ENCODE data around the gene VAMP2.
"Not testable (repeated sequence)": the region's sequence is repeated elsewhere in the genome, so short reads cannot be mapped to it uniquely, and the experiment has no call there.

Gene VAMP2

DNA sequence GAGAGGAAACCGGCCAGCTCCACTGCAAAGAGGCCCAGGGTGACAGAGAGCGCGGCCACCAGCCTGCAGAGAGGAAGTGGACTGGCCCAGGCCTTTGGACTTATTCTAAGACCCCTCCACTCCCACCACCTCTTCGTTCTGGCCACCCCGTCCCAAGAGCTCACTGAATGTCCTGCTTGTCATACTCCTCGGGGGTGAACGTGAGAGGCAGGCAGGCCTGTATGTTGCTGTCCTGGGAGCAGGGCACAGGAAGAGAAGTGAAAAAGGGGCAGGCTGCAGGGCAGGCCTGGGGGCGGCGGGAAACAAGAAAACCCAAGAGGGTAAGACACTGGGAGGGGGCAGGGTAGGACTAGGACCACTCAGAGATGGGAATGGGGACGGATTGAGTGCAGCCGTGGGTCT lies 13.0 kb upstream of the VAMP2 start:
- no peak for DNase-seq

DNA sequence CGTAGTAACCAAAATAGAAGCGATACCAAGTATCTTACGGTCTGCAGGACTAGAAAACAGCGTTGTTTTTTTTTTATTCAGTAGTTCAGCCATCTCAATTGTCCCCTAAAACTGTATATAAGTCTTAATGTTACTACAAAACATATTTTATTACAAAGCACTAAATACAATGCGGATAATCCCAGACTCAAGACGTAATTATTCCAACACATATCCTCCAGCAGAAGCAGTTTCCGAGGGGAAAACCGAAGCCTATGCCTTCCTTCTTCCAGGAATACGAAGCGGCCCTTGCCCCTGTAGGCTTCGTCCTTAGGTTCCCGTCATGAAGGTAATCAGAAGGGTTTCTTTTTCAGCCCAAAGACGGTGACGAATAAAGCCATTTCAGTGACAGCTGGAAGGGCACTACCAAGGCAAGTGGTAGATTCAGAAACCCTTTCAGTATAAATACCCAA lies 11.1 kb upstream of the VAMP2 start:
- DNase-seq = no peak

DNA sequence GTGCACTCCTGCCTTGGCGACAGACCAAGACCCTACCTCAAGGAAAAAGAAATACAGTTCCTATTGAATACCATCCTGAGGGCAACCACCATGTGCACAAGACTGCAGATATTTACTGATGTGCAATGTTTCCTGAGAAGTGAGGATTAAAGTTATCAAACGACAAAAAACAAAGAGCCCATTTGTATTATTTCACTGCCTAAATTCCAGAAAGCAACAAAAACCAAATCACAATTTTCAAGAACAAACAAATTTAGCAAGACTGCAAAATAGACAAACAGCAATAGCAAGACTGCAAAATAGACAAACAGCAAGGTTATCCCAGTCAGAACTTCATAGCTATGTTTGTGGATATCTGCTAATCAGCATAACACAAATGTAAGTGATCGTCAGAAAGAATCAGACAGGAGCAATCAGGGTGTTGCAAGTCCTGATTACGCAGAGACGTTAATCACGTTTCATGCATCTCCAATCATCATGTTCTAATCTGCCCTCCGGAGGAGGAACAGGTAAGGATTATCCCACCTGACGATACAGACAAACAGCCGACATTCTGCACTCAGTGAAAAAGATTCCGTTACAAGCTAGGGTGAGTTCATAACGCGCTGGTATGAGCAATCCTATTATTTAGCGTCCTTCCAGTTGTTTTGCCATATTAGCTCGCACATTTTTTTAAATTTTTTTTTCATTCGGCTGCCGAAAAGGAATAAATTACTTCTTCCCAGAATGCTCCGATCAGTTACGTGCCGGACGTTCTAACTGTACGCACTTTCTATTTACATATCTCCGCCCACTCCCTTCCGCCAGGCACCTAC lies 10.5 kb upstream of the VAMP2 start:
- peak; percentile 90 to 92 for DNase-seq

DNA sequence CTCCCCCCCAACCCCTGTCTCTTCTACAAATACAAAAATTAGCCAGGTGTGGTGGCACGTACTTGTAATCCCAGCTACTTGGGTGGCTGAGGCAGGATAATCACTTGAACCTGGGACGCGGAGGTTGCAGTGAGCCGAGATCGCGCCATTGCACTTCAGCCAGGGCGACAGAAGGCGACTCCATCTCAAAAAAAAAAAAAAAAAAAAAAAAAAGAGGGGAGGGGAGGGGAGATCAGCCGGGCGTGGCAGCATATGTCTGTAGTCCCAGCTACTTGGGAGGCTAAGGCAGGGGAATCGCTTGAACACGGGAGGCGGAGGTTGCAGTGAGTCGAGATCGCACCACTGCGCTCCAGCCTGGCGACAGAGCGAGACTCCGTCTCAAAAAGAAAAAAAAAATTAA lies 7.4 kb upstream of the VAMP2 start:
- not testable (repeated sequence) for DNase-seq

DNA sequence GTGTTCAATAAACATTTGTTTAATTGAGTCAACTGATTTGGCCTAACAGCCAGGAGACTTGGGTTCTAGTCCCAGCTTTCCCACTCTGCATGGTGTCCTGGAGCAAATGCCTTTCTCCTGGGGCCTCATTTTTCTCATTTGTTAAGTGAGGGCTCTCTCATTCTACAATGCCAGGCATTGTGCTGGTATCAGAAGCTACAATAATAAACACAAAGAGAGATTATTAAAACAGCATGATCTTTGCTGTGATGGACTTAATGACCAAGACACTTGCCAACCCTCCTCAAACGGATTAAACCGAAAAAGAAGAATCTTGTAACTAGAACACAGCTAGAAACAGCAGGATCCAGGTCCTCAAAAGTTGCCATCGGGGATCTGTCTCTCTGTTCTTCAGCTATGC lies 4.8 kb upstream of the VAMP2 start:
- DNase-seq = no peak

DNA sequence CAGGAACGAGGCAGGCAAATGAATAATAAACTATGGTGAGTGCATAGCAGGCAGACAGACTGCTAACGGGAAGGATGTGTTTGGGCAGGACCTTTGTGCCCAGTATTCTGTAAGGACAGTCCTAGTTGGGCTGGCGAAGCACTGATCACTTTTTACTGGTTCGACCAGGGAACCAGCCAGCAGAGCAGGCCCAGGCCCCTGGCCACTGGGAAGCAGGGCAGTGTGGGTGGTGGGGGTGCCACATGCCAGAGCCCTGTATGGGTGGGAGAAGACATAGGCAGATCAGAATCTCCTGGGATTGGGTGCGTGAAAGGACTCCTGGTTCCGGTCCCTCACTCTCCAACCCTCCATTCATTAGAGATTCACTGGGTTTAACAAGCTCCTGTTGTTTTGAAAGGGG lies 4.0 kb upstream of the VAMP2 start:
- DNase-seq = no peak

DNA sequence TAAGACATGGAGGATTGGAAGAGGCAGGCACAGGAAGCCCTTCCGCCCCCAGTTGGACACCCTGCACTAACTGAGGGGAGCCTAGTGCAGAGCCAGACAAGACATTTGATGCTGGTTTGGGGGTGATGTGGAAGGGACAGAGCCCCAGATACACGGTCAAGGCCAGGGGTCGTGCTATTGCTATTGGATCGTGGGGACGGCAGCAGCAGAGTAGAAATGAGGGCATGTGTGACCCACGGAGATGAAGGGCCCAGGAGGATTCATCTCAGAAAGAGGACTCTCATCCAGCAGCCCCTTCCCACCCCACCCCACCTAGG lies 2.0 kb upstream of the VAMP2 start:
- DNase-seq = no peak

DNA sequence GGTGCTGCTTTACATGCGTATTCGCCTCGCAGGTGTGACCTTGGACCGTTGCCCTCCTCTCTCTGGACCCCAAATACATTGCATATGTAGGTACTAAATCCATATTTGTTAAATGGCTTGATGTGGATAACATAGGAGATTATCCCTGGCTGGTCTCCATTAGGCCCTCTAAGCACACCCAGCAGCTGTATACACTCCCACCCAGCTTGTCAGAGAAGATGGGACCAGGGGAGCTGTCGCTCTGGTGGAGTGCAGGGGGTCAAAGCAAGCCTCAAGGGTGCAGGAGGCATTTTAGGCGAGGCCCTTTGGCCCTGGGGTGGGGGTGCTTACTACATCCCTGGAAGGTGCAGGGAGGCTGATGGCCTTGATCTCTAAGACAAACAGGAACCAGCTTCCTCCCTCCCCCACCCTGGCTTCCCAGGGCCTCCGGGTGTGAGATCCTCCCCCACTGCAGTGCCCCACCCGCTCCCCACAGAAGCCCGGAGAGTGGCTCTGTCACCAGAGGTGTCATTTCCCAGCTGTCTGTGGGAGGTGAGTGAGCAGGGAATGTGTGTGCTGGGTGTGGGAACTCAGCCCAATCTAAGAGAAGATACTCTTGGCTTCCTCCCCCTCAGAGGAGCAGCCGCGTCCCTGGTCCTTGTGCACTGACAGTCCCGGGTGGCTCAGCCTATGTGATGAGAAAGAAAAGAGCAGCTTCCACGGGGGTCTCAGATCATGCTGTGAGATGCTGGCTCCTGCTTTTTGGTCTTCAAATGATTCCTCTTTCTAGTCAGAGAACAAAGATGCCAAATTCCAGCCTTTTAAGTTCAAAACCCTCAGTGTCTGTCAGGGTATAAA lies 1.4 kb upstream of the VAMP2 start:
- no peak for DNase-seq

DNA sequence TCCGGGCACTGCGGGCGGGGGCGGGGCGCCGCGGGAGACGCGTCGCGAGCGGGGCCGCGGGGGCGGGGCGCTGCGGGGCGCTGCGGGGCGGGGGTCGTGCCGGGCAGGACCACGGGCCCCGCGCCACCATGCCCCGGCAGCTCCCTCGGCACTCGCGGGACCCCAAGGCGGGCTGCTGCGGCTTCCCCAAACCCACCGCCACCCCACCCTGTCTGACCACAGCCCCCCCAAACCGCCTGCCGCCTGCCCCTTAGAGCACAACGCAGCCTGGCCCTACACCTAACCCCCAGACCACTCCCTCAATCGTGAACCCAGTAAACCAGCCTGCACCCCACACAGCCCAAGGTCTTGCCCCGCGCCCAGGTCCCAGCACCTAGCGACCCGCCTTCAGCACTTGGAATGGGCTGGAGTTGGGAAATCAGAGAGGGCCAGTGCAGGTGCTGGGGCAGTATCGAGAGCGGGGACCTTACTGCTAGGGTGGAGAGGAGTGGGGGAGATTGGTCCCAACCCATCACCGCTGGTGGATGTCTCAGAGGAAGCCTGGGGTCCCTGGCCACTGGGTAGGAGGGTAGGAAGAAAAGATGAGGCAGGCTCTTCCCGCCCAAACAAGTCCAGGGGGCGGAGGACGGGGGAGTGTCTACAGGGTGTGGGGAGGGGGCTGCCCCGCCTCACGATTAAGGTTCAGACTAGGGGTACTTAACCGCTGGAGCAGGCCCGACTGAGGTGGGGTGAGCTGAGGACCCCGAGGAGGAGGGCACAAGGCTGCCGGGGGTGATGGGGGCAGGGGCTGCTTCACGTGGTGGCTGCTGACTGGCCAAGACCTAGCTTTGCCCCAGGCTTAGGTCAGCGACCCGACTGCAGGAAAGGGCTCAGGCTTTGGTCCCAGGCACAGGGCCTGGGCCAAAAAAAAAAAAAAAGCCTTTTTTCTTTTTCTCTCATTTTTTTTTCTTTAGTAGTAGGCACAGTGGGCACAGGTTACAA lies 539 bp upstream of the VAMP2 start:
- no peak for DNase-seq

DNA sequence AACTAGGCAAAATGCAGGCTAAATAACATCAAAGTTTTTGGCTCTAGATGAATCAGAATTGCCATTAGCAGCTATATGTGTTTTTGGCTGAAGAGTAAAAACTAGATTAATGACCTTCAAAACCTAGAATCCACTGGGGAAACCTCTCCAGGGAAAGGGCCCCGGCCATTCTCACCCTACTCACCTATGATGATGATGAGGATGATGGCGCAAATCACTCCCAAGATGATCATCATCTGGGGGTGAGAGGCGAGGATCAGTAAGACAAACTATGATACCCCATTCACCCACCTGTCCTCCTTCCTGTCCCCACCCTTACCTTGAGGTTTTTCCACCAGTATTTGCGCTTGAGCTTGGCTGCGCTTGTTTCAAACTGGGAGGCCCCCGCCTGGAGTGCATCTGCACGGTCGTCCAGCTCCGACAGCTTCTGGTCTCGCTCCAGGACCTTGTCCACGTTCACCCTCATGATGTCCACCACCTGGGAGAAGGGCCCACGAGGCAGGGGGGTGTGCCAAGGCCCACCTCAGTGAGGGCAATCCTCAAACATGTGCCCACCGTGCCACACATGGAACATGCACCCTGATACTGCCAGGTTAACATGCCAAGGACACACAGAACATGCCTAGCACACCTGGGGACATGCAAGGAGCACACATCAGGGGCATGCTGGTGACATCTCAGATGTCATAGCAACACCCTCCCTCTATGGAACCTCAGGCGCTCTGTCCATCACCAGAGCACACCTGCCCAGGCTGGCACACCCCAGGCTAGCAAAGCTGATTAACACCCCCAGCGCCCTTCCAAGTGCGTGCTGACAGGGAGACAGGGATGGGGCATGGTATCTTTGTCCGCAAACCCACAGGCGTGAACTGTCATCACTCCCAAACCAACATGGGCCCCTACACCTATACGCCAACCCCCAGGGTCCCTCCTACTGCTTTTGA lies 1.2 kb downstream of the VAMP2 start:
- no peak for DNase-seq

DNA sequence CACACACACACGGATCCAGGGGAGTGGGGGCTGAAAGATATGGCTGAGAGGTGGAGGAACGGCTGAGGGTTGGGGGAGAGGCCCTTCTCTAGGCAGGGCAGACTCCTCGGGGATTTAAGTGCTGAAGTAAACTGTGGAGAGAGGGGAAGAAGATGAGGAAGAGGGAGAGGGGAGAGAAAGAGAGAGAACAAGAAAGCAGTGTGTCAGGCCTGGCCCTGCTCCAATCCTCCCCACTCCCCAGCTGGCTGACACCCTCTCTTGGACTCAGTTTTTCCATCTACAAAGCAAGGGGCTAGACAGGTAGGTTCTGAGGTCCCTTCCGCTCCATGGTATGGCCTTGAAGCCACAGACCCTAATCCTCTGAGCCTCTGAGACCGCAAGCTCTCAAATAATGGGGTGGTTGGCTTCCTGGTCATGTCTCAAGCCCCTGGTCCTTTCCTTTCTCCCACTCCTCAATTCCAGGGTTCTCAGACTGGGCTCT lies 2.0 kb downstream of the VAMP2 start:
- no peak for DNase-seq

DNA sequence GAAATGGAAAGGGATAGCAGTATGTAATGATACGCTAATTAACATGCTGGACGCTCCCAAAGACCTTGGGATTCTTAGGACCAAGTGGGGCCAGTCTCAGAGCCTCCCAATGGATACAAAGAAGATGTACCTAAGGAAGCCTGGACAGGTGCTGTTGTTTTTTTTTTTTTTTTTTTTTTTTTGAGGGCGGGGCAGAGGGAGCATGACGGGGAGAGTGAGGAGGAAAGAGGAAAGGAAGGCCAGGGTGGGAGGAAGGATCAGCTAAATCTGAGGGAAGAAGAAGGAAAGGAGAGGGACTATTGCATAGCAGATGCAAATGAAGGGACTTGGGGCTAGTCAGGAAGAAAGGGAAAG lies 2.5 kb downstream of the VAMP2 start:
- no peak for DNase-seq

DNA sequence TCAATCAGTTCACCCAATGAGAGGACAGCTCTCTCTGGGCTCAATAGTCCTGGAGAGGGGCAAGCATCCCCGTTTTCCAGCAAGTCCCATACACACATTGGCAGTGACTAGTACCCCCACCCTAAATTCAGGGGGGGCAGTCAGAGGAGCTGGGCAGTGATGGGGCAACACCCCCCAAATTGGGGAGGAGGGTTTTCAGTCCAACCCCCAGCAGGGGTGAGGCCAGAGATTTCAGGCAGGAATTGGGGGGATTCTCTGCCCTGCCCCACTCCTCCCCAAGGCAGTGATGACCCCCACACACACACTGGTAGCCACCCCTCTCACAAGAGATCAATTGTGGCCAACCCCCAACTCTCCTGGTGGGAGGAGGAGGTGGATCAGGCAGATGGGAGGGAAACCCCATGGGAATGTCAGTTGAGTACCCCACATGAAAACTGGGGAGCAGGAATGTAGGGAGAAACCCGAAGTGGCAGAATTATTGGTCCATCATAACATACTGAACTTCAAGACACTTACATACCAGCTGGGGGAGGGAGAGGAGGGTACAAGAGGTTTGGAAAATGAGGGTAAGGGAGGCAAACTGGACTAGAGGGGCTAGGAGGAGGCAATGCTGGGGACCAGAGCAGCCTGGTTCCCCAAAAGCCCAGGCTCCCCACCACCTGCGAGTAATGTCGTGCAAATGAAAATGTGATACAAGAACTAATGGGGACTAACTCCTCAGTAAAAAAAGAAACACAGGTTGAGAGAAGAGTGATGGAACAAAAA lies 3.1 kb downstream of the VAMP2 start:
- no peak for DNase-seq

DNA sequence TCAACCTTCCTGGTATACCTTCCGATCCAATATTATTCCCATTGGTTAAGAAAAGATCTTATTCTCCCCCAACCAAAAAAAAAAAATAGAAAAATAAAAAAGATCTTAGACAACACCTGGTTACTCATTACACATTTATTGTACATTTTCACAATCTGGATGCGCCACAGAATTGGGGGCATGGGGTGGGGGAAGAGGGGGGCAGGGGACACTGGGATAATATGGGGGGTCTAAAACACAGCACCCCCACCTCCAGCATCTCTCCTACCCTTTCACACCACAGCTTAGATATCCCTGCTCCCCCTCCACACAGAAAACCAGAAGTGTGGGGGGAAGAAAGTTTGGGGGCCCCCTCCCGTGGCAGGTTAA lies 3.7 kb downstream of the VAMP2 start:
- no peak for DNase-seq

DNA sequence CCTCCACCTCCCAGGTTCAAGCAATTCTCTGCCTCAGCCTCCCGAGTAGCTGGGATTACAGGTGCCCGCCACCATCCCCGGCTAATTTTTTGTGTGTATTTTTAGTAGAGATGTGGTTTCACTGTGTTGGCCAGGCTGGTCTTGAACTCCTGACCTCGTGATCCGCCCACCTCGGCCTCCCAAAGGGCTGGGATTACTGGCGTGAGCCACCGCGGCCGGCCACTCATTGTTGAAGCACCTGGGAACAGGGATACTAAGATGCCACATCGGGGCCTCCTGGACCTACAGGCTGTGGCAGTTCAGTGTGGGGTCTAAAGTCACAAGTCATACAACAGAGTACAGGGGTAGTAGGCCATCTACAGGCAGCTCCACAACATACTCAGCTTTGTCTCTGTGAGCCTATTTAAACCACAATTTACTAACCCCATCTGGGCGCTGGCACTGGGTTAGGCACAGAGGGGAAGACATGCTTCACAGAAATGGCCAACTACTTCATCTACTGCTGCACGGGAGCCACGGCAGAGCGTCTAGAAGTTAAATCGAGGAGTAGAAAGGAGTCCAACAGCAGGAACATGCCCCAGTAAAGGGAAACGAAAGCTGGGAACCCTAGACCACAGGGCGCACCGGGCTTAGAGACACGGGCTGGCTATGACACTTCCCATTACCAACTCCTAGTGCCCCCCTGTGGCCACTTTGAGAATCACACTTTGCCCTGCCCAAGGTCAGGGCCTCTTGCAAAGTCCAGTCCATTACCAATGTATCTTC lies 4.3 kb downstream of the VAMP2 start:
- DNase-seq = peak in 1 of 2 experiments; percentile 46

DNA sequence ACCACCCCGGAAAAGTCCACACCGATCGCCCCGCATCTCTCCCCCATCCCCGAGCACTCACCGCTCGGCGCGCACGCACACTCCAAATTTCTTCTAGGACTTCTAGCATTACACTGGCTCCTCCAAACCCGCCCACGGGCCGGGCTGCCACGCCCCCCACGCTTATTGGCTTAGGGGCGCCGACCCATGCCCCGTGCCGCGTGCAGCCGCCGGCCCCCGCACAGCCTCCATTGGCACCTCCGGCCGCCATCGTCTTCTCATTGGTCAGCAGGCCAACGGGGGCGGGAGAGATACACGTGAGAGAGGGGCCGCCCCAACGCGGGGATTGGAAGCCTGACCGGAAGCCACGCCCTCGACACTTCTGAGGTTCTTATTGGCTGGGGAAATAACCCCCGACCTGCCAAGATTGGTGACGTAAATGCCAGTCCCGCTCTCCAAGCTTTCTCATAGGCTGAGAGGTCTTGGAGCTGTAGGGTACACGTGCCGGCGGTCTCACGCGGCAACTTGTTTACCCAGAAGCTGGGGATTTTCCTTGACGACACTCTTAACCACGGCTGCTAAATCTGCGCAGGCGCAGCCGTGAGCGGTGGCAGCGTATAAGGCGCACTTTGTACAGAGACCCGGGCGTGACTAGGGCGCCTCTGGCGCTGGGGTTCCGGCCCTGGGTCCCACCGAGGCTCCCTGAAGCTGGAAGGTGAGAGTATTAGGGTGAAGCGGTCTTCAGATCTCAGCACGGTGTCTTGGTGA lies 6.3 kb downstream of the VAMP2 start:
- DNase-seq = peak; percentile 100

DNA sequence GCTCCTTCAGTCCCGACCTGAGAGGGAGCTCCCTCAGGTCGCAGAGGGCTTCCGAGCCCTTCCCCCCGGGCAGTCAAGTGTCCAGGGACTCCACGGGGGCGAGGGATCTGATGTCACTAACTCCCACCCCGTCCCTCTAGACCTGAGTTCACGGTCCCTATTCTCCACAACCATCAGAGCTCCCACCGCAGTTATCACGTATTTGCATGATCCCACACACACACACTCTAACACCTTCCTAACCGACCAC lies 6.8 kb downstream of the VAMP2 start:
- DNase-seq = no peak

DNA sequence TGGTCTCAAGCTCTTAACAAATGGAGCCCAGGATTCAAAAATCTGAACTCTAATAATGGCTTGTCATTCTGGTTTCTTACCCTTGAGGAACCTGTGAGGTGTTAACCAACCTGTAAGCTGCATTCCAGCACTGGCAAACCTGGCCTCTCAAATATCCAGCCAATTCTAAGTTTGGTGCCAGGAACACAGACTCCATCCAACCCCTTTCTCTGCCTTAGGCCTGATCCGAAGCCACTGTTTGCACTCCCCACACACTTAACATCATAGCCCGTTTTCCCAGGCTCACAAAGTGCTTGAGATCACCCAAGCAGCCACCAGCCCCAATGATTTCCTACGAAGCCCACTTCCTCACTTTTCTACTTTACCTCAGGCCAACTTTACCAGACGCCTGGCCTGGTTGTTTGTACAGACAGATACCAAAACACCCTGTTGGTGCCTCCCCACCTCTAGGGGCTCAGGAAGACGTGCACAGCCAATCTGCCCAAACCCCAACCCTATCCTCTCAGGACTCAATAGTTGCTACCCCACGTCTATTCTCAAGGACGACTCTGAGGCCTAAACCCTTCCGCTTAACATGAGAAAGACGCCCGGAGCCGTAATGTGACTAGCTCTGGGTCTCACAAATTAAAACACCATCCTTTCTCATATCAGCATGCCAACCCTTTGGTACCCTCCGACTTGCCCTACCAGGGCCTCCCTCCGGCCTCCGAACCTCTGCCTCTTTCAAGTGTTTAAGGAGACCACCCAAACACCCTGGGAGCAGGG lies 7.3 kb downstream of the VAMP2 start:
- DNase-seq = no peak

DNA sequence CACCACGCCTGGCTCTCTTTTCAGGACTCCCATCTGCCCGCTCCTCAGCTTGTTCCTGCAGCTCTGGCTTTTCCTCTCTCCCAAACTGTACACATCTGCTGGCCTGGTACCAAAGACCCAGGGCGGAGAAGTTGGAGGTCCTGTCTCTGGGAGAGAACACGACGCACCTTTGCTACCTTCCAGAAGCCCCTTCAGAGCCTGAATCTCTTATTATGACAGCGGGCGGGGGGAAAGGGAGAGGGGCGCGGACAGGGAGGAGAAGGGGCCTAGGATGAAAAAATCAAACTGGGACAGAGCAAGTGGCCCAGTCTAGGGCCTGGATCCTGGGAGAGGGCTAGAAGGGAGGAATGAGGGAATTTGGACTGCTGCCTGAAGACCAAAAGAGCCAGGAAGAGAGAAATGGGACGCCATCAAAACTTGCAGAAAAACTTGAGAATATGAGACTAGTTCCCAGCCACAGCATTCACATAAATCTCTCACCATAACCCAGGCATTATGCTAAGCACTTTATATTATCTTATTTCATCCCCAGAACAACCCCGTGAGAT lies 8.1 kb downstream of the VAMP2 start:
- no peak for DNase-seq
